ENCODE results near the gene MRPL24. TPM values are rescaled to one million over a fixed set of nuclear protein-coding genes. Genes with fewer than 3 reads are reported as not detected.

The MRPL24 gene
- total and polyA plus RNA-seq, 9 of the 15 experiments (the other 6 are each of a cell fraction or from before 2014, with no cell fraction given): 74.3 to 267 (median 113) TPM

DNA sequence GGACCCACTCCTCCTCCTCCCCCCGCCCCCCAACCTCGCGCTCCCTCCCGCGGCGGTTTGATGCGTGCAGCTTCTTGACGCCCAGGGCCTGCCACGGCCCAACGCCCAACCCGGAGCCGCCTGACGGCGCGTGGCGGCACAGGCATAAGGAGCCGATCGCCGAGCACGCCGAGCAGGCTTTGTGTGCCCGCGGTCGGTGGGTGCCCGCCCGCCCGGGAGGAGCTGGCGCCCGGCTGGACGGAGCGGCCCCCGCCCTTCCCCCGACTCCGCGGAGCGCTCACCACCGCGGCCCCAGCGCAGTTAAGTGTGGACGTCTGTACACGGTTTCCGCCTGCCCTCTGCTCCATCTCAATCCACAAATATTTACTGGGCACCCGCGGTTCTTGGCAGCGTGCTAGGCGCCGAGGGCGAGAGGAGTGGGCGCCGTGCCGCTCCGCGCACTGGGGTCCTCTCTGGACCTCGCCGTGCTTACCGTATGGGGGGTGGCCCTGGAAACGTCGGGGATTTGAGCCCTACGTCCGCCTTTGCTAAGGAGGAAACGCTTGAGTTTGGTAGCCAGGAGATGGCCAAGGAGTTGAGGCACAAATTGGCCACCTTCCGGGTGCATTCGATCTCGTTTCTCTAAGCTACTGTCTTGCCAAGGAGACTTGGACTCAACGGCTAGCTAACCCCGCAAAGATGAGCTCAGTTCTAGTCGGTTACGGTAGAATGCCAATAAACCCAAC lies 11.0 kb upstream of the MRPL24 start (continued):
- TF ChIP-seq ZNF175 (CRISPR knock-in tag; IDR thresholded peaks at IDR 0.05; ENCODE audit: low read depth) (no peak), ZNF408 (CRISPR knock-in tag; IDR thresholded peaks at IDR 0.05; ENCODE audit: low read depth) (no peak), POU5F1 (IDR thresholded peaks at IDR 0.05; ENCODE audit: borderline replicate concordance, low read depth, low read length, partially characterized antibody) (no peak), SRF (CRISPR knock-in tag; IDR thresholded peaks at IDR 0.05) (peak in 1 of 2 experiments; percentile 32; a peak in 1 of 4 replicates), ETV1 (tag; conservative IDR thresholded peaks at IDR 0.05; ENCODE audit: low read depth) (no peak), MTA3 (IDR thresholded peaks at IDR 0.05; ENCODE audit: borderline replicate concordance) (peak; percentile 91; the same call in 1 of the 2 replicates), ETV5 (CRISPR knock-in tag; IDR thresholded peaks at IDR 0.05; ENCODE audit: low read depth) (no peak), ZC3H8 (IDR thresholded peaks at IDR 0.05) (no peak), CBX2 (IDR thresholded peaks at IDR 0.05; ENCODE audit: insufficient read depth, low read length, poor library complexity, severe bottlenecking) (no peak), TAF7 (tag; IDR thresholded peaks at IDR 0.05) (no peak), ZNF146 (CRISPR knock-in tag; IDR thresholded peaks at IDR 0.05; ENCODE audit: unreplicated experiment) (peak; percentile 4), RBBP5 (IDR thresholded peaks at IDR 0.05; ENCODE audit: borderline replicate concordance, insufficient read depth, low read length, poor library complexity, severe bottlenecking) (peak; percentile 77), ESRRB (CRISPR knock-in tag; IDR thresholded peaks at IDR 0.05; ENCODE audit: borderline replicate concordance) (no peak), ZBED1 (IDR thresholded peaks at IDR 0.05) (no peak), ARNT (IDR thresholded peaks at IDR 0.05) (no peak), RB1 (IDR thresholded peaks at IDR 0.05; ENCODE audit: low read depth) (peak; percentile 85), ZNF431 (CRISPR knock-in tag; IDR thresholded peaks at IDR 0.05) (no peak), ZNF785 (CRISPR knock-in tag; IDR thresholded peaks at IDR 0.05) (no peak), ZNF778 (CRISPR knock-in tag; IDR thresholded peaks at IDR 0.05) (no peak), YBX1 (IDR thresholded peaks at IDR 0.05) (no peak)
- TF ChIP-seq, protein P1, sequence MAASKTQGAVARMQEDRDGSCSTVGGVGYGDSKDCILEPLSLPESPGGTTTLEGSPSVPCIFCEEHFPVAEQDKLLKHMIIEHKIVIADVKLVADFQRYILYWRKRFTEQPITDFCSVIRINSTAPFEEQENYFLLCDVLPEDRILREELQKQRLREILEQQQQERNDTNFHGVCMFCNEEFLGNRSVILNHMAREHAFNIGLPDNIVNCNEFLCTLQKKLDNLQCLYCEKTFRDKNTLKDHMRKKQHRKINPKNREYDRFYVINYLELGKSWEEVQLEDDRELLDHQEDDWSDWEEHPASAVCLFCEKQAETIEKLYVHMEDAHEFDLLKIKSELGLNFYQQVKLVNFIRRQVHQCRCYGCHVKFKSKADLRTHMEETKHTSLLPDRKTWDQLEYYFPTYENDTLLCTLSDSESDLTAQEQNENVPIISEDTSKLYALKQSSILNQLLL (CRISPR knock-in tag; IDR thresholded peaks at IDR 0.05; ENCODE audit: borderline replicate concordance): no peak
- TF ChIP-seq, protein P2, sequence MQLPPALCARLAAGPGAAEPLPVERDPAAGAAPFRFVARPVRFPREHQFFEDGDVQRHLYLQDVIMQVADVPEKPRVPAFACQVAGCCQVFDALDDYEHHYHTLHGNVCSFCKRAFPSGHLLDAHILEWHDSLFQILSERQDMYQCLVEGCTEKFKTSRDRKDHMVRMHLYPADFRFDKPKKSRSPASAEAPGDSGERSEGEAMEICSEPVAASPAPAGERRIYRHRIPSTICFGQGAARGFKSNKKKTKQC (CRISPR knock-in tag; IDR thresholded peaks at IDR 0.05): peak; percentile 44; the same call in 1 of the 2 replicates
- TF ChIP-seq, protein P3, sequence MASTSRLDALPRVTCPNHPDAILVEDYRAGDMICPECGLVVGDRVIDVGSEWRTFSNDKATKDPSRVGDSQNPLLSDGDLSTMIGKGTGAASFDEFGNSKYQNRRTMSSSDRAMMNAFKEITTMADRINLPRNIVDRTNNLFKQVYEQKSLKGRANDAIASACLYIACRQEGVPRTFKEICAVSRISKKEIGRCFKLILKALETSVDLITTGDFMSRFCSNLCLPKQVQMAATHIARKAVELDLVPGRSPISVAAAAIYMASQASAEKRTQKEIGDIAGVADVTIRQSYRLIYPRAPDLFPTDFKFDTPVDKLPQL (IDR thresholded peaks at IDR 0.05; ENCODE audit: extremely low read depth, insufficient read length): no peak
